Liver (tissue), 9 donors: ENCODE measurements around the gene OPHN1. TPM values are rescaled to one million over a fixed set of nuclear protein-coding genes. Genes with fewer than 3 reads are reported as not detected.
"Not testable (repeated sequence)": the region's sequence is repeated elsewhere in the genome, so short reads cannot be mapped to it uniquely, and the experiment has no call there.

Experiments used
- DNase-seq: peaks from one replicate; pipeline ENCODE4 v3.0.0-alpha.2; 2017; ENCODE audit warnings: low spot score
- H3K27ac ChIP-seq, 2 donors: one replicate each; pipeline ENCODE4 v1.7.0; 2013; ENCODE audit warnings: inconsistent platforms in 2 of 2, low read length in 2 of 2, control low read depth in 1 of 2, low read depth in 1 of 2, mild to moderate bottlenecking in 1 of 2
- H3K27me3 ChIP-seq, 4 donors: one replicate each; pipeline versions ENCODE4 v1.6.1 to v1.7.0; 2013; ENCODE audit warnings: low read length in 3 of 4, inconsistent platforms in 1 of 4, mild to moderate bottlenecking in 1 of 4, moderate library complexity in 1 of 4; ENCODE audit not compliant: control insufficient read depth in 4 of 4, insufficient read depth in 4 of 4
- H3K36me3 ChIP-seq, 4 donors: one replicate each; pipeline versions ENCODE4 v1.6.1 to v1.7.0; 2013; ENCODE audit warnings: low read length in 3 of 4, mild to moderate bottlenecking in 3 of 4, low read depth in 1 of 4, moderate library complexity in 1 of 4; ENCODE audit not compliant: control insufficient read depth in 4 of 4, insufficient read depth in 3 of 4
- H3K4me1 ChIP-seq, 4 donors: one replicate each; pipeline versions ENCODE4 v1.6.1 to v1.7.0; 2013; ENCODE audit warnings: low read length in 3 of 4, mild to moderate bottlenecking in 3 of 4, moderate library complexity in 1 of 4; ENCODE audit not compliant: control insufficient read depth in 4 of 4, insufficient read depth in 4 of 4
- H3K4me3 ChIP-seq, 3 donors: one replicate each; pipeline versions ENCODE4 v1.6.1 to v1.7.0; 2013; ENCODE audit warnings: low read length in 3 of 3, control low read depth in 1 of 3, low read depth in 1 of 3, mild to moderate bottlenecking in 1 of 3
- H3K9ac ChIP-seq, 2 donors: one replicate each; pipeline ENCODE4 v1.7.0; 2013; ENCODE audit warnings: low read length in 2 of 2, mild to moderate bottlenecking in 2 of 2, moderate library complexity in 2 of 2, control low read depth in 1 of 2, low read depth in 1 of 2
- H3K9me3 ChIP-seq, 4 donors: one replicate each; pipeline versions ENCODE4 v1.6.1 to v1.7.0; 2013; ENCODE audit warnings: low read length in 3 of 4; ENCODE audit not compliant: control insufficient read depth in 4 of 4
- EGR1 ChIP-seq, 2 donors: IDR thresholded peaks; 2 replicates each; pipeline ENCODE4 v1.6.1; 2016 to 2018; ENCODE audit warnings: antibody characterized with exemption in 2 of 2, low read depth in 2 of 2
- FOXA1 ChIP-seq: IDR thresholded peaks from 2 replicates; pipeline ENCODE4 v1.6.1; 2016; ENCODE audit warnings: antibody characterized with exemption
- FOXA2 ChIP-seq: IDR thresholded peaks from 2 replicates; pipeline ENCODE4 v1.6.1; 2016; ENCODE audit warnings: antibody characterized with exemption
- GABPA ChIP-seq, 2 donors: IDR thresholded peaks in 1 of 2; conservative IDR thresholded peaks in 1 of 2; 2 replicates each; pipeline ENCODE4 v1.6.1; 2016; ENCODE audit warnings: antibody characterized with exemption in 2 of 2, mild to moderate bottlenecking in 1 of 2, moderate library complexity in 1 of 2
- HNF4A ChIP-seq, 2 donors: conservative IDR thresholded peaks; 2 replicates each; pipeline ENCODE4 v1.6.1; 2016; ENCODE audit warnings: antibody characterized with exemption in 2 of 2, mild to moderate bottlenecking in 2 of 2
- HNF4G ChIP-seq: IDR thresholded peaks from 2 replicates; pipeline ENCODE4 v1.6.1; 2016; ENCODE audit warnings: antibody characterized with exemption
- JUND ChIP-seq, 2 donors: IDR thresholded peaks; 2 replicates each; pipeline ENCODE4 v1.6.1; 2016; ENCODE audit warnings: antibody characterized with exemption in 2 of 2
- NR2F2 ChIP-seq: IDR thresholded peaks from 2 replicates; pipeline ENCODE4 v1.6.1; 2016; ENCODE audit warnings: antibody characterized with exemption
- RAD21 ChIP-seq, 2 donors: IDR thresholded peaks; 2 replicates each; pipeline ENCODE4 v1.6.1; 2016; ENCODE audit warnings: antibody characterized with exemption in 2 of 2, mild to moderate bottlenecking in 2 of 2
- RXRA ChIP-seq, 2 donors: IDR thresholded peaks; 2 replicates each; pipeline ENCODE4 v1.6.1; 2017 to 2018; ENCODE audit warnings: antibody characterized with exemption in 2 of 2, mild to moderate bottlenecking in 1 of 2
- SP1 ChIP-seq: IDR thresholded peaks from 2 replicates; pipeline ENCODE4 v1.6.1; 2018; ENCODE audit warnings: antibody characterized with exemption, mild to moderate bottlenecking
- TAF1 ChIP-seq: conservative IDR thresholded peaks from 2 replicates; pipeline ENCODE4 v1.6.1; 2016; ENCODE audit warnings: antibody characterized with exemption, mild to moderate bottlenecking
- YY1 ChIP-seq: IDR thresholded peaks from 2 replicates; pipeline ENCODE4 v1.6.1; 2016; ENCODE audit warnings: antibody characterized with exemption, mild to moderate bottlenecking
- WGBS: extraction: QIAGEN DNeasy Blood & Tissue Kit; methylation state at CpG from one replicate; pipeline ENCODE4 v1.1.7; 2013; 5-methylcytosine and 5-hydroxymethylcytosine counted together
- polyA plus RNA-seq, 2 donors: library from polyadenylated mRNA; stranded (reverse) in 1 of 2; unstranded in 1 of 2; fragments of 200-250 nt in 1 of 2; fragments of >200 nt in 1 of 2; fragmentation: Nextera tagmentation in 1 of 2; extraction: Ambion mirVana in 1 of 2; gene quantifications; one replicate each; pipeline versions ENCODE4 v1.2.1 to v1.2.3, GENCODE V29; 2013 to 2015
- total RNA-seq, 2 donors: library from RNA; depleted of rRNA; stranded (reverse); fragments of >200 nt; gene quantifications; one replicate each; pipeline ENCODE4 v1.2.3, GENCODE V29; 2014
- TF ChIP-seq, protein P1 (sequence below): IDR thresholded peaks from 2 replicates; pipeline ENCODE4 v1.6.1; 2016; ENCODE audit warnings: antibody characterized with exemption
- TF ChIP-seq, protein P2 (sequence below): IDR thresholded peaks from 2 replicates; pipeline ENCODE4 v1.6.1; 2016; ENCODE audit warnings: antibody characterized with exemption
- TF ChIP-seq, protein P3 (sequence below): IDR thresholded peaks from 2 replicates; pipeline ENCODE4 v1.6.1; 2016; ENCODE audit warnings: antibody characterized with exemption, mild to moderate bottlenecking
- TF ChIP-seq, protein P4 (sequence below): IDR thresholded peaks from 2 replicates; pipeline ENCODE4 v1.6.1; 2016; ENCODE audit warnings: antibody characterized with exemption
- TF ChIP-seq, protein P5 (sequence below): fragments of 150-350 bp; IDR thresholded peaks from 2 replicates; pipeline ENCODE4 v1.5.1; 2017; ENCODE audit warnings: improper control_type of control experiment, low read depth, low read length; ENCODE audit not compliant: missing input control
- donor health status: healthy.
- donor health status: healthy.
- donor health status: healthy.
- donor health status: healthy.
- donor health status: healthy.

OPHN1 gene
- total and polyA plus RNA-seq, 4 donors: 0.17 to 1.2 (median 0.60) TPM

DNA sequence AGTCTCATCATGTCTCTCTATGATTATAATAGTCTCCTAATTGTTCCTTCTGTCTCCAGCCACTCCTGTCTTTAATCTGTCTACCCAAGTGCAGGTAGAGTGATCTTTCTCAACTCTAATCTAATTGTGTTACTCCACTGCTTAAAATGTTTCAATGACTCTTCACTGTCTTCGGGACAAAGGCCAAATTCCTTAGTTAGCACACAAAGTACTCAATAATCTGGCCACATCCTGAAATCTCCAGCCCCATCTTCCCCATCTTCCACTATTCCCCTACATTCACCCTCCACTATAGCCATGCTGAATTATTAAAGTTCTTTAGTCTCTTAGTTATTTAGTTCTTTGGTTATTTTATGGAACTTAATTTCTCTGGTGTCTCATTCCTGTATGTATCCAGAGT lies 353.3 kb downstream of the OPHN1 start:
- H3K4me1 ChIP-seq: no peaks in the 10 kb centered on the region
- H3K27ac ChIP-seq: no peak overlapping the region
- no peaks in the 10 kb centered on the region for H3K36me3 ChIP-seq
- no peaks in the 10 kb centered on the region for H3K9me3 ChIP-seq
- WGBS: 75% methylated on average over 1 of the region's 1 CpG
- no peak for DNase-seq
- H3K27me3 ChIP-seq: no peaks in the 10 kb centered on the region
- no peak overlapping the region for H3K4me3 ChIP-seq
- no peak overlapping the region for H3K9ac ChIP-seq
- no peak for TF ChIP-seq RXRA (IDR thresholded peaks at IDR 0.05)

DNA sequence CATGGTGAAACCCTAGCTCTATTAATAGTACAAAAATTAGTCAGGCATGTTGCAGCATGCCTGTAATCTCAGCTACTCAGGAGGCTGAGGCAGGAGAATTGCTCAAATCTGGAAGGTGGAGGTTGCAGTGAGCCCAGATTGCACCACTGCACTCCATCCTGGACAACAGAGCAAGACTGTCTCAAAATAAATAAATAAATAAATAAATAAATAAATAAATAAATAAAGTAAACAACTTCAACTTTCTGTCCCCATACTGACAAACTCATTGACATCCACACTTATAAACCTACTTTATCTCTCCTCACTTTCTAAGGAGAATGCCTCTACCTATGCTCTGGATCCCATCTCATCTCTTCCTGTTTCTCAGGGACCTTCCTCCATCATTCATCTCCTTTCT lies 354.5 kb downstream of the OPHN1 start:
- H3K4me1 ChIP-seq, H3K9me3 ChIP-seq, H3K27me3 ChIP-seq, H3K27ac ChIP-seq, H3K4me3 ChIP-seq, DNase-seq, H3K36me3 ChIP-seq, H3K9ac ChIP-seq: not testable (repeated sequence)

DNA sequence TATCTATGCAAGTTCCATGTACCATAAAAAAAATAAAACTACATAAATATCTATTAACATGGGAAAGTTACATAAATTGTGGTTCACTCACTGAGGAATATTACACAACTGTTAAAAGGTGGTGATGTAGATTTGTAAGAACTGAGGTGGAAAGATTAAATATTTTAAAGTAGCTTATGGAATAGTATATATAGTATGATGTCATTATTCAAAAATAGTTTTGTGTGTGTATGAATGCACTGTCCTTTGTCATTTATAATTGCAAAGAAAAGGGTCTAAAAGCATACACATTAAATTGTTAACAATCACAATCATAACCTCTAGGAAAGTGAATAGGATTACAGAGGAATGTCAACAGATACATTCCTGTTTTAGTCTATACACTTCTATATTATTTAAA lies 355.9 kb downstream of the OPHN1 start:
- Histone ChIP-seq H3K4me3 (no peak overlapping the region), H3K36me3 (no peaks in the 10 kb centered on the region), H3K9ac (no peak overlapping the region), H3K27me3 (no peaks in the 10 kb centered on the region), H3K9me3 (no peaks in the 10 kb centered on the region), H3K27ac (no peak overlapping the region), H3K4me1 (no peaks in the 10 kb centered on the region)
- no peak for DNase-seq
- no peak for TF ChIP-seq NR2F2
- TF ChIP-seq, protein P1, sequence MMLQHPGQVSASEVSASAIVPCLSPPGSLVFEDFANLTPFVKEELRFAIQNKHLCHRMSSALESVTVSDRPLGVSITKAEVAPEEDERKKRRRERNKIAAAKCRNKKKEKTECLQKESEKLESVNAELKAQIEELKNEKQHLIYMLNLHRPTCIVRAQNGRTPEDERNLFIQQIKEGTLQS: no peak

DNA sequence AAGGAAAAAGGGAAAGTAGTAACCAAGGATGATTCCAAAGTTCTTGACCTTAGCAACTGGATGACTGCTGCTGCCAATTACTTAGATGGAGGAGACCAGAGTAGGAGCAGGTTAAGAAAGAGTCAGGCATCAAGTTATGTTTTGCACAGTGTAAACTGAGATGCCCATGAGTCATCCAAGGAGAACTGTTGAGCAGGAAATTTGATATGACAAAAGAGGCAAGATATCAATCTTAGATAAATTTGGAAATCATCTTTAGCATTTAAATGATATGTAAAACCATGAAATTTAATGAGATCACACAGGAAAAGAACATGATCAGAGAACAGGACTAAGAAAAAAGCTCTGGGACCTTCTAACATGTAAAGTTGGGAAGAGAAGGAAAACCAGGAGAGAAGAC lies 361.3 kb downstream of the OPHN1 start:
- H3K4me3 ChIP-seq: no peak overlapping the region
- no peak overlapping the region for H3K9ac ChIP-seq
- TF ChIP-seq, protein P2, sequence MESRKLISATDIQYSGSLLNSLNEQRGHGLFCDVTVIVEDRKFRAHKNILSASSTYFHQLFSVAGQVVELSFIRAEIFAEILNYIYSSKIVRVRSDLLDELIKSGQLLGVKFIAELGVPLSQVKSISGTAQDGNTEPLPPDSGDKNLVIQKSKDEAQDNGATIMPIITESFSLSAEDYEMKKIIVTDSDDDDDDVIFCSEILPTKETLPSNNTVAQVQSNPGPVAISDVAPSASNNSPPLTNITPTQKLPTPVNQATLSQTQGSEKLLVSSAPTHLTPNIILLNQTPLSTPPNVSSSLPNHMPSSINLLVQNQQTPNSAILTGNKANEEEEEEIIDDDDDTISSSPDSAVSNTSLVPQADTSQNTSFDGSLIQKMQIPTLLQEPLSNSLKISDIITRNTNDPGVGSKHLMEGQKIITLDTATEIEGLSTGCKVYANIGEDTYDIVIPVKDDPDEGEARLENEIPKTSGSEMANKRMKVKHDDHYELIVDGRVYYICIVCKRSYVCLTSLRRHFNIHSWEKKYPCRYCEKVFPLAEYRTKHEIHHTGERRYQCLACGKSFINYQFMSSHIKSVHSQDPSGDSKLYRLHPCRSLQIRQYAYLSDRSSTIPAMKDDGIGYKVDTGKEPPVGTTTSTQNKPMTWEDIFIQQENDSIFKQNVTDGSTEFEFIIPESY: no peak
- TF ChIP-seq HNF4G (no peak), GABPA (IDR thresholded peaks at IDR 0.05 in 1 of 2, conservative IDR thresholded peaks at IDR 0.05 in 1 of 2) (no peak), NR2F2 (no peak), FOXA2 (no peak), EGR1 (IDR thresholded peaks at IDR 0.05; ENCODE audit: low read depth in 2 of 2) (no peak), YY1 (no peak), JUND (IDR thresholded peaks at IDR 0.05) (no peak), RAD21 (IDR thresholded peaks at IDR 0.05) (no peak), HNF4A (conservative IDR thresholded peaks at IDR 0.05) (no peak), SP1 (no peak), FOXA1 (no peak), TAF1 (no peak), RXRA (IDR thresholded peaks at IDR 0.05) (no peak)
- TF ChIP-seq, protein P3, sequence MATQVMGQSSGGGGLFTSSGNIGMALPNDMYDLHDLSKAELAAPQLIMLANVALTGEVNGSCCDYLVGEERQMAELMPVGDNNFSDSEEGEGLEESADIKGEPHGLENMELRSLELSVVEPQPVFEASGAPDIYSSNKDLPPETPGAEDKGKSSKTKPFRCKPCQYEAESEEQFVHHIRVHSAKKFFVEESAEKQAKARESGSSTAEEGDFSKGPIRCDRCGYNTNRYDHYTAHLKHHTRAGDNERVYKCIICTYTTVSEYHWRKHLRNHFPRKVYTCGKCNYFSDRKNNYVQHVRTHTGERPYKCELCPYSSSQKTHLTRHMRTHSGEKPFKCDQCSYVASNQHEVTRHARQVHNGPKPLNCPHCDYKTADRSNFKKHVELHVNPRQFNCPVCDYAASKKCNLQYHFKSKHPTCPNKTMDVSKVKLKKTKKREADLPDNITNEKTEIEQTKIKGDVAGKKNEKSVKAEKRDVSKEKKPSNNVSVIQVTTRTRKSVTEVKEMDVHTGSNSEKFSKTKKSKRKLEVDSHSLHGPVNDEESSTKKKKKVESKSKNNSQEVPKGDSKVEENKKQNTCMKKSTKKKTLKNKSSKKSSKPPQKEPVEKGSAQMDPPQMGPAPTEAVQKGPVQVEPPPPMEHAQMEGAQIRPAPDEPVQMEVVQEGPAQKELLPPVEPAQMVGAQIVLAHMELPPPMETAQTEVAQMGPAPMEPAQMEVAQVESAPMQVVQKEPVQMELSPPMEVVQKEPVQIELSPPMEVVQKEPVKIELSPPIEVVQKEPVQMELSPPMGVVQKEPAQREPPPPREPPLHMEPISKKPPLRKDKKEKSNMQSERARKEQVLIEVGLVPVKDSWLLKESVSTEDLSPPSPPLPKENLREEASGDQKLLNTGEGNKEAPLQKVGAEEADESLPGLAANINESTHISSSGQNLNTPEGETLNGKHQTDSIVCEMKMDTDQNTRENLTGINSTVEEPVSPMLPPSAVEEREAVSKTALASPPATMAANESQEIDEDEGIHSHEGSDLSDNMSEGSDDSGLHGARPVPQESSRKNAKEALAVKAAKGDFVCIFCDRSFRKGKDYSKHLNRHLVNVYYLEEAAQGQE: no peak
- TF ChIP-seq, protein P1: no peak
- TF ChIP-seq, protein P4, sequence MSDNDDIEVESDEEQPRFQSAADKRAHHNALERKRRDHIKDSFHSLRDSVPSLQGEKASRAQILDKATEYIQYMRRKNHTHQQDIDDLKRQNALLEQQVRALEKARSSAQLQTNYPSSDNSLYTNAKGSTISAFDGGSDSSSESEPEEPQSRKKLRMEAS: no peak
- TF ChIP-seq, protein P5, sequence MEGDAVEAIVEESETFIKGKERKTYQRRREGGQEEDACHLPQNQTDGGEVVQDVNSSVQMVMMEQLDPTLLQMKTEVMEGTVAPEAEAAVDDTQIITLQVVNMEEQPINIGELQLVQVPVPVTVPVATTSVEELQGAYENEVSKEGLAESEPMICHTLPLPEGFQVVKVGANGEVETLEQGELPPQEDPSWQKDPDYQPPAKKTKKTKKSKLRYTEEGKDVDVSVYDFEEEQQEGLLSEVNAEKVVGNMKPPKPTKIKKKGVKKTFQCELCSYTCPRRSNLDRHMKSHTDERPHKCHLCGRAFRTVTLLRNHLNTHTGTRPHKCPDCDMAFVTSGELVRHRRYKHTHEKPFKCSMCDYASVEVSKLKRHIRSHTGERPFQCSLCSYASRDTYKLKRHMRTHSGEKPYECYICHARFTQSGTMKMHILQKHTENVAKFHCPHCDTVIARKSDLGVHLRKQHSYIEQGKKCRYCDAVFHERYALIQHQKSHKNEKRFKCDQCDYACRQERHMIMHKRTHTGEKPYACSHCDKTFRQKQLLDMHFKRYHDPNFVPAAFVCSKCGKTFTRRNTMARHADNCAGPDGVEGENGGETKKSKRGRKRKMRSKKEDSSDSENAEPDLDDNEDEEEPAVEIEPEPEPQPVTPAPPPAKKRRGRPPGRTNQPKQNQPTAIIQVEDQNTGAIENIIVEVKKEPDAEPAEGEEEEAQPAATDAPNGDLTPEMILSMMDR: no peak
- no peaks in the 10 kb centered on the region for H3K4me1 ChIP-seq
- H3K27ac ChIP-seq: no peak overlapping the region
- H3K9me3 ChIP-seq: no peaks in the 10 kb centered on the region
- no peaks in the 10 kb centered on the region for H3K36me3 ChIP-seq
- no peak for DNase-seq
- no peaks in the 10 kb centered on the region for H3K27me3 ChIP-seq
